ENCODE measurements around the gene TOPORS.
"Not testable (repeated sequence)": the region's sequence is repeated elsewhere in the genome, so short reads cannot be mapped to it uniquely, and the experiment has no call there.

The TOPORS gene

DNA sequence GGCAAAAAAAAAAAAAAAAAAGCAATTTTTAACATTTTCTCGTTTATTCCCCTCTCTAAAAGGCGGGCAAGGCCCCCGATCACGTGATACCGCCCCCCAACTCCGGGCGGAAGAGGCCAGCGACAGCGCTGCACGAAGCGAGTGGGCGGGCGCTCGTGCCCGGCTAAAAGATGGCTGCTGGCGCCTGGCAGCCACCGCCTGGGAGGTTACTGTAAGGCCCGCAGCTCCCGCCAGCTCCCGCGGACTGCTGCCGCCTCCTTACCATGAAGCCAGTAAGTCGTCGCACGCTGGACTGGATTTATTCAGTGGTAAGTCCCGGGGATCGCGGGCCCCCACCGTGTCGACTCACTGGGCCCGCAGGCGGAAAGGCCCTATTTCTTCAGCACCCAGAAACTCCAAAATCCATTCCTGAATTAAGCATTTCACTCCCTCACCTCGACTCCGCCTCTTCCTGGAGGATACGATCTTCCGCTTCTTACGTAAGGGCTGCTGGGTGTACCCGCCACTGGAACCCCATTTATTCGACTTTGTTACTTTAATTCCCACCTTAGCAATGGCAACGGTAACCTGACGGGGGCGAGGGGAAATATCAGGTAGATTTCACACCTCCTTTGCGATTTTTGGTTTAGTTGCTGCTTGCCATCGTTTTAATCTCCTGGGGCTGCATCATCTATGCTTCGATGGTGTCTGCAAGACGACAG, at the start of gene TOPORS, which contains the start of gene SMIM27:
Gene TOPORS, minus strand, starts transcription at position 415 of the 701 bp plus-strand sequence. Its CDS starts 150 bp downstream, at position 265.
Gene SMIM27, plus strand, starts transcription at position 156 of the 701 bp plus-strand sequence. Its CDS starts 108 bp downstream, at position 264.
- peak; percentile 91 for DNase-seq (ENCODE audit: low spot score)

DNA sequence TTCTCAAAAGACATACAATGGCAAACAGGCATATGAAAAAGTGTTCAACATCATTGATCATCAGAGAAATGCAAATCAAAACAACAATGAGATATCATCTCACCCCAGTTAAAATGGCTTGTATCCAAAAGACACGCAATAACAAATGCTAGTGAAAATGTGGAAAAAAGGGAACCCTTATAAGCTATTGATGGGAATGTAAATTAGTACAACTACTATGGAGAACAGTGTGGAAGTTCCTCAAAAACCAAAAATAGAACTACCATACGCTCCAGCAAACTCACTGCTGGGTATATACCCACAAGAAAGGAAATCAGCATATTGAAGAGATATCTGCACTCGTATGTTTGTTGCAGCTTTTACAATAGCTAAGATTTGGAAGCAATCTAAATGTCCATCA, 46.6 kb upstream of the TOPORS start:
- not testable (repeated sequence) for DNase-seq (ENCODE audit: low spot score)

DNA sequence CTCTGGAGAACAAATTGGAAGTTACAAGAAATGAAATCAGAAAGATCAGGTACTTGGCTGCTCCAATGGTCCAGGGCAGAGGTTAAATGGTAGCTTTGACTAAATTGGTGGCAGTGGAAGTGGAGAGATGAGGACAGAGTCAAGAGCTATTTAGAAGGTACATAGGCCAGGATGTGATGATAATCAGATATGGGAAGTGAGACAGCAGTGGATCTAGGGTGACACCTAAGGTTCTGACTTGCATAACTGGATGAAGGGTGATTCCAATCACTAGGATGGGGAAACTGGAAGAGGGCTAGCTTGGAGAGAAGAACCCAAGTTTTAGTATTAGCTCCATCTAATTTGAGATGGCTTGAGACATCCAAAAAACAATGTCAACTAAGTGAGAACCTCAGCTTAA, 44.5 kb upstream of the TOPORS start:
- no peak for DNase-seq (ENCODE audit: low spot score)

DNA sequence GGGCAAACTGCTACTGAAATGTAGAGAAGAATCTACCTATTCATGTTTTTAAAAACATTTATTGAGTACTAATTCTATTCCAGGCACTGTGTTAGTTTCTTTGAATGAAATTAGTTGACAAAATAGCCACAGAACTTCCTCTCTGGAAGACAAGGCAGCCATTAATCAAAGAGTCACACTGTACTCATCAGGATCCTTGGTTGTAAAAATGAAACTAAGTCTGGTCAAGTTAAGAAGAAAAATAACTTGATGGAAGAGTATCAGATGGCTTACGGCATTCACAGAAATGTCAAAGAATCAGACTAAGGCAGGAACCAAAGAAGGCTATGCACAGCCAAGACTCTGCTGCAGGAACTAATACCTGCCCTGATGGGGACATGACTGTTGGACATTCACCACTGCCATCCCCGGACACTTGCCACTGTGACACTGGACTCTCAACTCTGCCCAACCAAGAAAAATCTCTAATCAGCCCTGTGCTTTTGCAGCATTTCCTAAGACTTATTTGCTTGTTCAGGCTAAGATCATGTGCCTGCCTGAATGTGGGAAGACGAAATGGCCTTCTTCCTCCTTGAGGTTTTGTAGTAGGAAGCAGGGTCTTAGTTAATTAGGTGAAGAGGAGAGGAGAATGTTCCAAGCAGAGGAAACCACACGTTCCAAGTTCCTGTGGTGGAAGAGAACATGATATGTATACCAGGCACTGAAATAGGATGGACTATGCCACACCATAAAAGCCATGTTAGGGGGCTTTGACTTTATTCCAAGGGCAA, 43.9 kb upstream of the TOPORS start:
- no peak for DNase-seq (ENCODE audit: low spot score)

DNA sequence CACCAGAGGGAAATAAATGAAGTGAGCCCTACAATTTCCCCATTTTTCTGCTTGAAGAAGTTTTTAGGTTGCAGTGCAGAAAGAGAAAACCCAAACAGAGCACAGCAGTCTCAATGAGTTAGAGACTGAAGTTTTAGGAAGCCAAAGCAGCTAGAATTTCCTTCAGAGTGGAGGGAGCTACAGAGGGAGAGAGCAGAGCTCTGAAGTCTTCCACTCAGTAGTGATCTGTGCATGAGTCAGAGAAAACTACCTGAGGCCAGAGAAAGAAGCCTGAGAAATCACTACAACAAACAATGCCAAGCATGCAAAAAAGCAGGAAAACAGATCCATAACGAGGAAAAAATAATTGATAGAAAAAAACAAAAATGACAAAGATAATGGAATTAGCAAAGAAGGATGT, 38.5 kb upstream of the TOPORS start:
- DNase-seq (ENCODE audit: low spot score) = no peak

DNA sequence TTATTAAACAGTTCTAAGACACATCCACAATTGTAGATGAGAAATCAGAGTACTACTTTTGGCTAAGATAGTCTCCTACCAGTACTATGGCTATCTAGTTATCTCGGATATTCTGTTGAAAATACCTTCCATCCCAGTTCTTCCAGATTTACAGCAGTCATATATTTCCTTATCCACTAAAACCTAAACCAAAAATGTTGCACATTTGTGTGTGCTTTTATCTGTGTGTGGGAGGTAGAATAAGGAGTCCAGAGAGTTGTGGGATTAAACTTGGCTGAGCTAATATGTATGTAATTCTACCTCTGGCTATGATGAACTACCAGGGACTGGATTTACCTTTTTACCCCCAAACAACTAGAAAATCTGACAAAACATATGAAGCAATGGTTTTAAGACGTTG, 38.1 kb upstream of the TOPORS start:
- DNase-seq (ENCODE audit: low spot score) = no peak

DNA sequence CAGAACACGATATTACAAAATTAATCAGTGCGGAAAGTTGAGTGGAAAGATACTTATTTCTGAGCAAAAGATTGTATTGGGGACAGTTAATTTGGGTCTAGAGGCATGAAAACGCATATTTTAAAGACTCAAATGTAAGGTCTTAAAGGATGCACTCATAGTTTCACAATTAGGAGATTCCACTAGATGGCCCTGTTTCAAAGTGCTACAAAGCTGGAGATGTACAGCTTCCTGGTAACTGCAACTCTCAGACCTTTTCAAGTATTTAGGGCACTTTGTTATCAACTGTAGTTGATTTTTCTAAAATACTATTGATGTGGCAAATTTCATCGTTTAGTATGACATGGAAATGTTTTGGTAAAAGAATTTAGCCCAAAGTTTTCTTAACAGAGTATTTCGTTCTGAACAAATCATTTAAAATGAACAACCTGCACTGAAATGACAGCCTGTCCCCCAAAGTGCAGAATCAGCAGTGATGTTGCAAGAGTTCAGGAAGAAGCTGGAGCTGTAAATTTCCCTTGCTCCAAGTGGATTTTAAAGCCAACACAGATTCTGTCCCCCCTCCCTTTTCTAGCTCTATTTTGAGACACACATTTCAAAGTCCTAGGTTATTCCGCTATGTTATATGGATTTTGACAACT, 36.8 kb upstream of the TOPORS start:
- DNase-seq (ENCODE audit: low spot score) = peak; percentile 18

DNA sequence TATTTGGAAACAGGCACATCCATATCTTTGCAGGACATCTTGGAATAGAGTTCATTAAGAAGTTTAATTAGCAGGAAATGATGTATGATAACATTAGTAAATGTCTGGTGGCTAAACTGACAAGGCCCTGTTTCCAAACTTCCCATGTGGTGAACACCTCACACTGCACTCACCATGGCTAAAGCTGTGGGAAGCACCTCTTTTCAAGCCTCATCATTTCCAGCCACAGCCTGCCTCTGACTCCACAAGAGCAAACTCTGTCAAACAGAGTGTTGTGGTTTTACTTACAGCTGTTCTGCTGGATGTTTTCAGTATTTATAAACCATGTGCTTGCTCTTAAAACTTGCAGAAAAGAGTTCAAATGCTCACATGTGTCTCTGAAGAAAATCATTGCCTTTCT, 35.5 kb upstream of the TOPORS start:
- no peak for DNase-seq (ENCODE audit: low spot score)

DNA sequence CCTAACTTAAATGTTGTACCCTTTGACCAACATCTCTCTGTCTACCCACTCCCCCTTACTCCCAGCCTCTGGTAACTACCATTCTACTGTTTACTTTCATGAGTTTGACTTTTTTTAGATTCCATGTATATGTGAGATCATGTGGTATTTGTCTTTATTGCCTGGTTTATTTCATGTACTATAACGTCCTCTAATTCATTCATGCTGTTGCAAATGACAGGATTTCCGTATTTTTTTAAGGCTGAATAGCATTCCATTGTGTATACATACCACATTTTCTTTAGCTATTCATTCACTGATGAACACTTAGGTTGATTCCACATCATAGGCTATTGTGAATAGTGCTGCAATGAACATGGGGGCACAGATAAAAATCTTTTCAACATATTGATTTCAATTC, 32.4 kb upstream of the TOPORS start:
- DNase-seq (ENCODE audit: low spot score) = no peak

DNA sequence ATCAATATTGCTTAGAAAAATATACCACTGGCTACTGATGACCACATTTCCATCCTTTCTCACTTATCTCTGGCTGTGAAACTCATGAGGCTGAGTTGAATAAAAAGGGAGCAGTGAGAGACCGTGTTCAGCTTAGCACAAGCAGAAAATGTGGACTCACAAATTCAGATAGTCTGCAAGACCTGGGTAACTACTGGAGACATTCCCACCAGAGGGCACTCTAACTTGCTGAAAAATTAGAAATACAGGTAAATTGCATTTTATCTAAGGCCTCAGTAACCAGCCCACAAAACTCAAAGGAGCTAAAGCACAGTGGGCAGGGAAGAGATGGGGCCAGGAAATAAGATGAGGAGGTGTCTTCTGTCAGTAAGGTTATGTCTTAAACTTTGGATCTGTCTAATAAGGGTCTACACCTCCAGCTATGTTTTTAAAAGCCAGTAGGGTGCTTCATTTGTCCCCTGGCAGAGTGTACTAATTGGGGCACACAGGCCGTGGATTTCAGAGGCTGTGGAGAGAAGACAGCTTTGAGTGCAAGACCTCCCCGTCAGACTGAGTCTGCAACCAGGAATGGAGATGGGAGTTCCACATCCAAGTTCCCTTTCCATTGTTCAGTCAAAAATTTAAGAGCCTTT, 29.2 kb upstream of the TOPORS start:
- DNase-seq (ENCODE audit: low spot score) = peak; percentile 61

DNA sequence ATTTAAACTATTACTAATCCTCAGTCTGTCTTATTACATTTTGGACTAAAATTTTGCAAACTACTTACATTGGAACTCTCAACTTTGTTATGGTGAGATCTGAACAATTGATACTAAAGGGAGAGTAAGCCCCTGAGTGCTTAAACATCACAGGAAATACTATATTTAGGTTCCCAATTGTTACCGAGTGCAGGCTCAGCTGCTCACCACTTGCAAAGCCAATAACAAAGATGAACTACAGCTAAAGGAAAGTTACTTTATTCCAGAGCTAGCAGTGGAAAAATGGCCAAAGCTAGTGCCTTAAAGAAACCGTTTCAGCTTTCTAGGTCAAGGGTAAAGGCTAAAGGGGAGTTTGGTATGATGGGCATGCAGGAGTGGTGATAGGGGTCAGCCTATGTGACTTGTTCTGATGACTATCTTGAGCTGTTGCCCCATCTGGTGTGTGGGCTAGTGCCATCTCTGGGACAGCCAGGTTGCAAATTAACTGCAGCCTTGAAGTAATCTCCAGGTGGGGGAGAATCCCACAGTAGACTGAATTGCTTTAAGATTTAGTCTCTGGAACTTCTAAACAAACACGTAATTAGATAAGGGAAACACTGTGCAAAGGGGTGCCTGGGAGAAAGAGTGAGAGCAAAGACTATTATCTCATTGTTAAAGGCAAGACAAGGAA, 28.4 kb upstream of the TOPORS start:
- DNase-seq (ENCODE audit: low spot score) = no peak

DNA sequence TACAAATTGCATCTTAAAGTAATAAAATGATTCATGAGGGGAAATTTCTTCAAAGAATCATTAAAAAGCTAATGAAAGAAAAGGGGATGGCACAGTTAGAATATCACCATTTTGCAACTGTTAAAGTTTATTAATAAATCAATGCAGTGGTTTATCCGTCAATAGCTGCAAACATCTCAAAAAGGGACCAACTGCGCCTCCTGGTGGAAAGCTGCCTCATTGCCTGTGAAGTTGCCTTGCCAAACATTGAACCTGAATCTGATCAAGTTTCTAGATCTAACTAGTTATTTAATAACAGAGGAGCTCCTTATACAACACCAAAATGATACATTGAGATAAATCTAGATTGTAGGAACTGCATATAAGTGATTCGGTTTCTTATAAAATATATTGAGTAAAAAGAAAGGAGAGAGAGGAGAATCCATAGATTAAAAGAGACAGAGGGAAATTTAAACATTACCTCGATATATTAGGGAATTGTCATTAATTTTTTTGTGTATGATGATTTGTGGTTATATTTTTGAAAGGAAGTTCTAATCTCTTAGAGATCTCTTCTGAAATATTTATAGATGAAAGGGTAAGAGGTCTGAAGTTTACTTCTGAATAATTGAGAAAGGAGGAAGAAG, 27.4 kb upstream of the TOPORS start:
- peak; percentile 81 for DNase-seq (ENCODE audit: low spot score)

DNA sequence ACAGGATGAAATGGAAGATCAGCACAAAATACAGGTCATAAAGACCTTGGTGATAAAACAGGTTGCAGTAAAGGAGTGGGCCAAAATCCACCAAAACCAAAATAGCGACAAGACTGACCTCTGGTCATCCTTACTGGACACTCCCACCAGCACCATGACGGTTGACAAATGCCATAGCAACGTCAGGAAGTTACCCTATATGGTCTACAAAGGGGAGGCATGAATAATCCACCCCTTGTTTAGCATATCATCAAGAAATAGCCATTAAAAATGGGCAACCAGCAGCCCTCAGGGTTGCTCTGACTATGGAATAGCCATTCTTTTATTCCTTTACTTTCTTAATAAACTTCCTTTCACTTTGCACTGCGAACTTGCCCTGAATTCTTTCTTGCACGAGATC, 26.6 kb upstream of the TOPORS start:
- no peak for DNase-seq (ENCODE audit: low spot score)

DNA sequence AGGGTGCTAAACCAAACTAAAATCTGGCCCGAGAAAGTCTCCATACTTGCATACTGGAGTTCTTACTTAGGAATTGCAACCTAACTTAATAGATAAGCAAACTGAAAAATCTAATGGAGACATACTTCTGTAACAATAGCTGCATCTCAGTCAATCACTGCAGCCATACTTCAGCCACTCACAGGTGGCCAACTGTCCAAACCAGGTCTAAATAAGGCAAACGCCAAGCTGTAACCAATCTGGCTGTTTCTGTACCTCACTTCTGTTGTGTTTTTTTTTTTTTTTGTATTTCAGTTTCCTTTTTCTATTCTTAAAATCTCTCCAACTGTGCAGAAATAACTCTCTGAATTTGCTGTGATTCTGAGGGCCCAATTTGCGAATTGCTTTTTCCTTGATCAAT, 24.9 kb upstream of the TOPORS start:
- DNase-seq (ENCODE audit: low spot score) = no peak

DNA sequence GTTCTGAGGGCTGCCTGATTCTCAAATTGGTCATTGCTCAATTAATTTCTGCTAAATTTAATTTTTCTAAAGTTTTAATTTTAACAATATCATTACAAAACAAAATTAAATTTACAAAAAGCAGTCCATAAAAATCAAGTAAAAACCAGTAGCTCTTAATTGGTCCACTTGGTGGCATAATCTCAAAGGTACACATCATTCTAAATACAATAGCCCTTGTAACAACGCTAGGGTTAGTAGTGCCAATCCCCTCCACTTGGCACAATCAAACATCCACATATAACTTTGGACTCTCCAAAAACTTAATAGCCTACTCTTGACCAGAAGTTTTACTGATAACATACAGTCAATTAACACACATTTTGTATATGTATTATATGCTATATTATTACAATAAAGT, 22.5 kb upstream of the TOPORS start:
- DNase-seq (ENCODE audit: low spot score) = no peak

DNA sequence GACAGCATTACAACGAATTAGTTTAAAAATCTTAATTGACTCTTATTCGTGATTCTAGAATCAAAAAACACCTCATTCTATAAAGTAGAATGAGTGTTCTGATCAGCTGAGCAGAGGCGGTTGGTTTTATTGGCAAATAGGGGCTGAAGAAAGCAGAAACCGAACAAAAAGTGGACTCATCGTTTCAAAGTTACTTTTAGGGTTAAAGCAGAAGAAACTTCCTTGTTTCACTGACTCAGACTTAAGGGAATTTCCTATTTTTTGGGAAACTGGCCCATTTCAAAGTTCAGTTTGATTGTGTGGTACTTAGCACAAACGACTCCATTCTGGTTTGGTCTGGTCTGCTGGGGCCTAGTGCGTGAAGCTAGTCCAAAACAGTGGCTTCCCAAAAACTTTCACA, 21.4 kb upstream of the TOPORS start:
- DNase-seq (ENCODE audit: low spot score) = no peak

DNA sequence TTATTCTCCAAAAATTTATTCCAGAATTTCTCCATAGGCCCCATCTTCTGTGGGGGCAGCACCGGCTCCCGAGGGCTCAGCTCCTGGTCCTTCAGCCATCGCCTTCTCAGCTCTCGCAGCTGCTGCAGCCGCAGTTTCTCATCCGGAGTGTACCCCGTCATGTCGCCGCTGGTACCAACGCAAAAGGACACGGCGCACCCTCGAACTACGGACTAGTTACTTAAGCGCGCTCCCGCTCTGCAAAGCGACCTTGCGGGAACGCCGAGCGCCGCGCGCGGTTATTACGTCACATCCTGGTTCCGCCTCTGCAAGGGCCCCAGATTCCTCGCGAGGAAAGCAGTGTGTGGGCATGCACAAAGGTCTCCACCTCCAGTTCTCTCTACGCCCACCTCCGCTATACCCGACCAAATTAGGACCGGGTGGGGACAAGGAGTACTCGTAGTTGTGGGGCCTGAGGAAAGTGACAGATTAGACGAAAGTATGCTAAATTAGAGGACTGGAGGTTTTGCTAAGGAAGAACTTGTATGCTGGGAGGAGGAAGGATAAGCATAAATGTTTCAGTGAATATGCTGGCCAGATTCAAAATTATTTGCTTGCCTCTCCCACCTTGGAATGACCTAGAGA, 20.6 kb upstream of the TOPORS start, which contains the start of gene NDUFB6:
Gene NDUFB6, minus strand, starts transcription at position 260 of the 624 bp plus-strand sequence. Its CDS starts 99 bp downstream, at position 161.
- peak; percentile 92 for DNase-seq (ENCODE audit: low spot score)

DNA sequence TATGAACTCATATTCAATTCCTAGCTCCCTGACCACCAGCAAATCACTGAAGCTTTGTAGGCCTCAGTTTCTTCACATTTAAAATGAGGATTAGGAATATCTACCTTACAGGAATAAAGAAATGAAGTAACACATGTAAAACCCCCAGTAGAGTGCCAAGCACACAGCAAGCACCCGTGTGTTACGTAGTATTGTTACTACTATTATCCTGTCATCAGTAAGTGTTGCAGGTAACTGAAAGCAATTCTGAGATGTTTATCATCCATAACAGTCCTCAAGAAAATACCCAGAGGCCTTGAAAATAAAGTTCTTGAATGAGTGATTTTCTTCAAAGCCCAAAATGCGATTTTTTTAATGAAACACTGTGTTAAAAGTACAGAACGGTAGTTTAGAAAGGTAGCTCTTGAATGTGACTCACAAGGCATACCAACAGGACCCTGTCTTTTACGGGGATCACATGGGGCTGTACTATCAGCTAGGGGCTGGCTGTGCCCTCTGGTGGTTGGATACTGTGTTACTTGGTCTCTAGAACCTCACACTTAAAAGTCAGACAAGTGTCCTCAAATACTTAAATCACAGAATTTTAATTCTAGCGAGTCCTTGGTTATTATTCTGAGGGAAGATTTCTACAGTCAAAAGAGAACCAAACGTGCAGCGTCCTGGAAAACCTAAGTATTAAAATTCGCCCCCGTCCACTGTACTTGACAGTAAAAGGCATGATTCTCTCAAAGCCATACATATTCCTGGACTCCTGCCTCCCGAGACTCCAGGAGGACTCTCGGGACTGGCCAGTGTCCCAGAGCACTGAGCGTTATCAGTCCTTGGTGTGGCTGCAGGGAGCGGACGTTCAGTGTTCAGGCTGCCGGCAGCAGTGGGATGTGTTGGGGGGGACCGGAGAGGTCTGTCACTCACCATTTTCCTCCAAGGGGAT, 19.8 kb upstream of the TOPORS start:
- peak; percentile 88 for DNase-seq (ENCODE audit: low spot score)

DNA sequence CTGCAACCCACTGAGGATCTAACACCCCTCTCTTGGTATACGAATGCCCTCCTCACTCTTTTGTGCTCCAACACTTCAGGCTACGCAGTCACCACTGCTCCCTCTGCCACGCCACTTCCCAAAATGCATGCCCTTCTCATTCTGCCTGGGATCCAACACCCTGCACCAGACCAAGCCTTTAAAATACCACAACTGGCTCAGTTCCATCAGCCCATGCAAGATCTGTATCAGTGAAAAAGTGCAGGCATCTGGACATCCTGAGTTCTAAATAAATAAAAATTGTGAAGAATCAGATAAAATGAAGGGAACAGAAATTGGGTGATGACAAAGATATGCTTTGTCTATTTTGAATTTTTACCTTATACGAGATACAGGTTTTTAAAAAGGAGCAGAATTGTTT, 17.9 kb upstream of the TOPORS start:
- no peak for DNase-seq (ENCODE audit: low spot score)

DNA sequence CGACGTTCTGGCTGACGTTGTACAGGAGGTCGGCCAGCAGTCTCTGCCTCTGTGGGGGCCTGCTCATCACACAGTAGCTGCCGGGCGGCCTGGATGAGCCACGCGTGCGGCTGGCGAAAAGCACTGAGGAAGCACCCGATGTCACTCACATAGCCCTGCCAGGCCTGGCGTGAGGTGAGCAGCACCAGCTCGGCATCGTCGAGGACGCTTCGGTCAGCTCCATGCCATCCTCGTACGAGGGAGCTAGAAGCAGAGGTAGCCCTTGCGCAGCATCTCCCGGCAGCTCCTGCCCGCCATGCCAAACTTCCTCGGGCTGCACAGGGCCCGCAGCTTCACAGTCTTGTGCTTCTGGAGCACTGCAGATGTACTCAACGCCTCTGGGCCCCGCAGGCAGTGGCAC, 14.4 kb upstream of the TOPORS start:
- no peak for DNase-seq (ENCODE audit: low spot score)

All from hematopoietic multipotent progenitor cell treated with erythropoietin and hydrocortisone succinate and interleukin-3 and kit ligand, for 15 days (in vitro differentiated cells).